Measurements from ENCODE around the gene BANP. TPM values are rescaled to one million over a fixed set of nuclear protein-coding genes. Genes with fewer than 3 reads are reported as not detected.
A peak's percentile ranks its signal among the peaks of the same experiment; 100 is the strongest.
"Not testable (repeated sequence)": the region's sequence is repeated elsewhere in the genome, so short reads cannot be mapped to it uniquely, and the experiment has no call there.

BANP gene
- total RNA-seq, 1 donor from 2014 or later, result 12.6 TPM

GRCh38 chr16:88048985-88049384 lies 97.8 kb downstream of the BANP start:
- no peak for DNase-seq
- intact Hi-C loops (cut with DNase I), result no loop called here

GRCh38 chr16:88049561-88050545 lies 98.6 kb downstream of the BANP start:
- DNase-seq, result no peak
- intact Hi-C loops (cut with DNase I), result no loop called here
- ATAC-seq (ENCODE audit: poor library complexity), result no peak

More at GRCh38 chr16:88048985-88049384, 97.8 kb downstream of the BANP start:
- ATAC-seq (ENCODE audit: poor library complexity), result no peak

- ATAC-seq (ENCODE audit: poor library complexity) (no peak), DNase-seq (no peak)
- intact Hi-C loops (cut with DNase I), result no loop called here
Observed at GRCh38 chr16:88050952-88051660, 99.9 kb downstream of the BANP start.

GRCh38 chr16:88052661-88053060 lies 101.4 kb downstream of the BANP start:
- no peak for DNase-seq
- no peak for ATAC-seq (ENCODE audit: poor library complexity)
- intact Hi-C loops (cut with DNase I), result no loop called here

GRCh38 chr16:88053479-88053878 lies 102.2 kb downstream of the BANP start:
- intact Hi-C loops (cut with DNase I); ATAC-seq (ENCODE audit: poor library complexity); DNase-seq: not testable (repeated sequence)

GRCh38 chr16:88055356-88055755 lies 104.1 kb downstream of the BANP start:
- ATAC-seq (ENCODE audit: poor library complexity) (no peak), DNase-seq (no peak)
- intact Hi-C loops (cut with DNase I), result no loop called here

- ATAC-seq (ENCODE audit: poor library complexity) (no peak), DNase-seq (no peak)
- intact Hi-C loops (cut with DNase I), result no loop called here
Observed at GRCh38 chr16:88056212-88056611, 105.0 kb downstream of the BANP start.

- DNase-seq (no peak), ATAC-seq (ENCODE audit: poor library complexity) (no peak)
- intact Hi-C loops (cut with DNase I), result no loop called here
Observed at GRCh38 chr16:88057656-88058055, 106.4 kb downstream of the BANP start.

GRCh38 chr16:88058136-88058535 lies 106.9 kb downstream of the BANP start:
- DNase-seq, result no peak
- ATAC-seq (ENCODE audit: poor library complexity), result no peak
- intact Hi-C loops (cut with DNase I), result no loop called here

- DNase-seq, result no peak
- intact Hi-C loops (cut with DNase I), result no loop called here
Observed at GRCh38 chr16:88058817-88059216, 107.6 kb downstream of the BANP start.

GRCh38 chr16:88059701-88060386 lies 108.6 kb downstream of the BANP start:
- no peak for ATAC-seq (ENCODE audit: poor library complexity)
- DNase-seq, result no peak
- intact Hi-C loops (cut with DNase I), result no loop called here

More at GRCh38 chr16:88058817-88059216, 107.6 kb downstream of the BANP start:
- ATAC-seq (ENCODE audit: poor library complexity), result no peak

- ATAC-seq (ENCODE audit: poor library complexity), result no peak
- DNase-seq, result no peak
- intact Hi-C loops (cut with DNase I), result no loop called here
Observed at GRCh38 chr16:88060524-88061219, 109.4 kb downstream of the BANP start.

GRCh38 chr16:88061346-88062110 lies 110.3 kb downstream of the BANP start:
- ATAC-seq (ENCODE audit: poor library complexity) (no peak), DNase-seq (no peak)
- intact Hi-C loops (cut with DNase I), result no loop called here

- intact Hi-C loops (cut with DNase I), result no loop called here
- DNase-seq (peak; percentile 68), ATAC-seq (ENCODE audit: poor library complexity) (peak; percentile 83)
Observed at GRCh38 chr16:88062341-88063210, 111.3 kb downstream of the BANP start.

GRCh38 chr16:88063211-88063773 lies 112.1 kb downstream of the BANP start:
- intact Hi-C loops (cut with DNase I), result no loop called here
- ATAC-seq (ENCODE audit: poor library complexity) (peak; percentile 76), DNase-seq (peak; percentile 70)

GRCh38 chr16:88064011-88064888 lies 113.0 kb downstream of the BANP start:
- ATAC-seq (ENCODE audit: poor library complexity) (no peak), DNase-seq (peak; percentile 29)
- intact Hi-C loops (cut with DNase I), result no loop called here

Measured in Right ventricle myocardium superior (tissue), 1 donor.